Measurements from ENCODE around the gene TRHDE.

- TF ChIP-seq ZNF8 (CRISPR knock-in tag; IDR thresholded peaks at IDR 0.05) = no peak
- TF ChIP-seq CREB5 (CRISPR knock-in tag; IDR thresholded peaks at IDR 0.05; ENCODE audit: low read depth) = no peak
- TF ChIP-seq RARB (CRISPR knock-in tag; IDR thresholded peaks at IDR 0.05) = no peak
- no peak for TF ChIP-seq PATZ1 (CRISPR knock-in tag; IDR thresholded peaks at IDR 0.05; ENCODE audit: borderline replicate concordance)
- TF ChIP-seq ISL1 (CRISPR knock-in tag; IDR thresholded peaks at IDR 0.05) = no peak
- no peak for TF ChIP-seq CSDC2 (CRISPR knock-in tag; IDR thresholded peaks at IDR 0.05)
- no peak for TF ChIP-seq ARNTL (CRISPR knock-in tag; IDR thresholded peaks at IDR 0.05; ENCODE audit: borderline replicate concordance, low read depth)
Observed at GRCh38 chr12:72464471-72464870, 192.3 kb downstream of the TRHDE start.
